Measurements from ENCODE around the gene MAGI1.

GRCh38 chr3:65856907-65857306 lies 181.8 kb downstream of the MAGI1 start:
- TF ChIP-seq SUZ12 (IDR thresholded peaks at IDR 0.05) (no peak), LEF1 (IDR thresholded peaks at IDR 0.05; ENCODE audit: borderline replicate concordance) (no peak), ELF4 (IDR thresholded peaks at IDR 0.05) (no peak), FOXK2 (IDR thresholded peaks at IDR 0.05) (no peak)

All from HEK293T (cell line).